OCI-LY7 (cell line): Measurements from ENCODE around the gene MAPK13. TPM values are rescaled to one million over a fixed set of nuclear protein-coding genes. Genes with fewer than 3 reads are reported as not detected.

Experiments
- BruUV-seq: library from RNA; stranded (reverse); fragments of 400-500 nt; replicated peaks from 2 replicates; lab custom pipeline; 2021; lab: Mats Ljungman, UMichigan
- CTCF ChIA-PET: fragments of 300-600 bp; sonication (Branson Sonifier 250); formaldehyde crosslinking; loops from one replicate; lab custom pipeline; 2022; ENCODE audit warnings: antibody characterized with exemption; ENCODE audit not compliant: unreplicated experiment; lab: Charles Lee
- POLR2A ChIA-PET: fragments of 300-600 bp; sonication (Branson Sonifier 250); formaldehyde crosslinking; loops from one replicate; lab custom pipeline; 2022; ENCODE audit warnings: antibody characterized with exemption; lab: Charles Lee
- DNase-seq: peaks from one replicate; pipeline ENCODE4 v3.0.0-alpha.2; 2015; ENCODE audit warnings: low spot score
- H2AFZ ChIP-seq: fragments of 200-600 bp; sonication (generic), shearing (Covaris generic); 2 replicates; pipeline ENCODE4 v1.6.1; 2014; ENCODE audit warnings: mild to moderate bottlenecking, antibody characterized with exemption, low read length, moderate library complexity
- H3K27ac ChIP-seq: fragments of 200-600 bp; sonication (generic); 2 replicates; pipeline ENCODE4 v1.5.1; 2014; ENCODE audit warnings: mixed run types, low read depth, mild to moderate bottlenecking, moderate library complexity, low read length, inconsistent platforms; ENCODE audit not compliant: poor library complexity, severe bottlenecking
- H3K36me3 ChIP-seq: fragments of 200-600 bp; sonication (generic); 2 replicates; pipeline ENCODE4 v1.6.1; 2014; ENCODE audit warnings: mild to moderate bottlenecking, antibody characterized with exemption, low read length, moderate library complexity, mixed read lengths; ENCODE audit not compliant: insufficient read depth
- H3K4me1 ChIP-seq: fragments of 200-600 bp; sonication (generic); 2 replicates; pipeline ENCODE4 v1.5.1; 2014; ENCODE audit warnings: mild to moderate bottlenecking, low read length; ENCODE audit not compliant: insufficient read depth, poor library complexity, severe bottlenecking
- H3K4me2 ChIP-seq: fragments of 200-600 bp; sonication (generic); 2 replicates; pipeline ENCODE4 v1.6.1; 2014; ENCODE audit warnings: mild to moderate bottlenecking, low read length
- H3K4me3 ChIP-seq: fragments of 200-600 bp; sonication (generic); 2 replicates; pipeline ENCODE4 v1.5.1; 2014; ENCODE audit warnings: mild to moderate bottlenecking, low read depth, low read length; ENCODE audit not compliant: poor library complexity, severe bottlenecking
- H3K79me2 ChIP-seq: fragments of 200-600 bp; sonication (generic); 2 replicates; pipeline ENCODE4 v1.6.1; 2016; ENCODE audit warnings: low read depth, mild to moderate bottlenecking, low read length, moderate library complexity, mixed read lengths; ENCODE audit not compliant: insufficient read depth
- H3K9me2 ChIP-seq: fragments of 200-600 bp; sonication (generic); 2 replicates; pipeline ENCODE4 v1.6.1; 2016; ENCODE audit warnings: mild to moderate bottlenecking, low read length, mixed read lengths; ENCODE audit not compliant: insufficient read depth
- H3K9me3 ChIP-seq: fragments of 200-600 bp; sonication (generic); 2 replicates; pipeline ENCODE4 v1.6.1; 2014; ENCODE audit warnings: mild to moderate bottlenecking, mixed run types, low read length, mixed read lengths
- H4K20me1 ChIP-seq: fragments of 200-600 bp; sonication (generic); 2 replicates; pipeline ENCODE4 v1.6.1; 2014; ENCODE audit warnings: mild to moderate bottlenecking, antibody characterized with exemption, low read length, moderate library complexity, mixed read lengths; ENCODE audit not compliant: insufficient read depth
- CTCF ChIP-seq: fragments of 200-600 bp; sonication (generic); conservative IDR thresholded peaks from 2 replicates; pipeline ENCODE4 v1.5.1; 2014; ENCODE audit warnings: mild to moderate bottlenecking, antibody characterized with exemption, low read length, moderate library complexity, mixed read lengths
- EZH2phosphoT487 ChIP-seq: fragments of 200-600 bp; sonication (generic); IDR thresholded peaks from 2 replicates; pipeline ENCODE4 v1.6.1; 2018; ENCODE audit warnings: low read depth, borderline replicate concordance, mild to moderate bottlenecking, mixed run types, antibody characterized with exemption, low read length, moderate library complexity, mixed read lengths
- intact Hi-C: fragments of 100-400 bp; cut with micrococcal nuclease; formaldehyde crosslinking; loops from one replicate; pipeline ENCODE4 v1.10.0; 2022; ENCODE audit not compliant: unreplicated experiment
- total RNA-seq, 2 experiments: library from RNA; depleted of rRNA in 1 of 2; stranded (reverse); fragments of >200 nt in 1 of 2; shearing (Covaris generic) in 1 of 2; gene quantifications; 2 replicates each; pipeline ENCODE4 v1.2.3, GENCODE V29; 2014 to 2022

MAPK13 gene
- total RNA-seq, 2 experiments from 2014 or later: 0.88 to 1.8 TPM

- Histone ChIP-seq H3K79me2 (no peaks in the 10 kb centered on the region), H3K27ac (no peak overlapping the region), H2AFZ (no peak overlapping the region), H3K4me1 (peaks cover 64% of the 10 kb centered on the region), H3K36me3 (0 out of 2 replicates have a peak, but pooled peaks cover 7% of the 10 kb centered on the region), H3K9me3 (no peaks in the 10 kb centered on the region; the same call in 1 of the 2 replicates), H4K20me1 (no peaks in the 10 kb centered on the region), H3K4me3 (no peak overlapping the region), H3K4me2 (no peak overlapping the region), H3K9me2 (no peaks in the 10 kb centered on the region)
- intact Hi-C loops: no loop called here
- BruUV-seq: no TSS peak
- ChIA-PET CTCF (no interaction called here), POLR2A (no interaction called here)
- TF ChIP-seq CTCF (no peak), EZH2phosphoT487 (no peak)
- no peak for DNase-seq
Measured at GRCh38 chr6:36119209-36119608, 11.1 kb upstream of the MAPK13 start.

- Histone ChIP-seq H3K36me3 (0 out of 2 replicates have a peak, but pooled peaks cover 7% of the 10 kb centered on the region), H2AFZ (no peak overlapping the region), H3K9me2 (no peaks in the 10 kb centered on the region), H3K79me2 (no peaks in the 10 kb centered on the region), H3K4me1 (peaks cover 56% of the 10 kb centered on the region), H3K9me3 (no peaks in the 10 kb centered on the region; the same call in 1 of the 2 replicates), H3K4me2 (peak overlapping the region; percentile 64; the same call in 1 of the 2 replicates), H3K4me3 (peak overlapping the region; percentile 33), H4K20me1 (no peaks in the 10 kb centered on the region), H3K27ac (peak overlapping the region; percentile 60)
- intact Hi-C loops: loop anchor here (2.0 to 5.0 kb wide), 2 partner anchors 77 to 182 kb away; partner anchors contain the start of gene BRPF3
- CTCF ChIA-PET: no interaction called here
- BruUV-seq: no TSS peak
- no peak for DNase-seq
- POLR2A ChIA-PET: interaction anchor here (1.0 kb wide), 1 partner anchor 92 kb away, joined by 3 read pairs; the partner anchor contains the start of gene MAPK14
- TF ChIP-seq EZH2phosphoT487 (no peak), CTCF (no peak)
Measured at GRCh38 chr6:36120018-36120417, 10.3 kb upstream of the MAPK13 start.

GRCh38 chr6:36120539-36120938 is 9.8 kb upstream of the MAPK13 start:
- H3K27ac ChIP-seq: peak overlapping the region; percentile 60
- CTCF ChIA-PET: interaction anchor here (0.6 kb wide), 1 partner anchor 93 kb away, joined by 3 read pairs; no protein-coding TSS in a partner anchor
- H3K36me3 ChIP-seq: 0 out of 2 replicates have a peak, but pooled peaks cover 7% of the 10 kb centered on the region
- peak overlapping the region; percentile 31; the same call in 1 of the 2 replicates for H2AFZ ChIP-seq
- peak overlapping the region; percentile 33 for H3K4me3 ChIP-seq
- TF ChIP-seq EZH2phosphoT487 (no peak), CTCF (no peak; the same call in 1 of the 2 replicates)
- no peaks in the 10 kb centered on the region; the same call in 1 of the 2 replicates for H3K9me3 ChIP-seq
- POLR2A ChIA-PET: interaction anchor here (0.6 to 1.6 kb wide), 7 partner anchors 8 to 307 kb away, joined by 3 to 9 read pairs (median 3); partner anchors contain the start of gene MAPK14
- BruUV-seq: no TSS peak
- peak; percentile 77 for DNase-seq
- H4K20me1 ChIP-seq: no peaks in the 10 kb centered on the region
- no peaks in the 10 kb centered on the region for H3K79me2 ChIP-seq
- H3K9me2 ChIP-seq: no peaks in the 10 kb centered on the region
- intact Hi-C loops: loop anchor here (2.0 to 5.0 kb wide), 2 partner anchors 76 to 182 kb away; partner anchors contain the start of gene BRPF3
- H3K4me1 ChIP-seq: peaks cover 50% of the 10 kb centered on the region
- H3K4me2 ChIP-seq: peak overlapping the region; percentile 64
